Upper lobe of right lung (tissue), 1 donor: ENCODE measurements around the gene RBM20. TPM values are rescaled to one million over a fixed set of nuclear protein-coding genes. Genes with fewer than 3 reads are reported as not detected.
A peak's percentile ranks its signal among the peaks of the same experiment; 100 is the strongest.
"Not testable (repeated sequence)": the region's sequence is repeated elsewhere in the genome, so short reads cannot be mapped to it uniquely, and the experiment has no call there.

Experiments
- ATAC-seq: fragments of 200-7000 bp; cut with Tn5 transposase; one replicate; pipeline ENCODE4 v1.9.1; 2020; ENCODE audit warnings: mild to moderate bottlenecking, moderate library complexity
- DNase-seq: peaks from one replicate; pipeline ENCODE4 v3.0.0-alpha.2; 2020
- H3K27ac ChIP-seq: fragments of 200-600 bp; one replicate; pipeline ENCODE4 v1.8.0; 2022
- H3K27me3 ChIP-seq: fragments of 200-600 bp; one replicate; pipeline ENCODE4 v1.8.0; 2022; ENCODE audit warnings: mild to moderate bottlenecking
- H3K36me3 ChIP-seq: fragments of 200-600 bp; one replicate; pipeline ENCODE4 v1.8.0; 2022
- H3K4me1 ChIP-seq: fragments of 200-600 bp; one replicate; pipeline ENCODE4 v1.8.0; 2022
- H3K4me3 ChIP-seq: fragments of 200-600 bp; one replicate; pipeline ENCODE4 v1.8.0; 2022; ENCODE audit warnings: mild to moderate bottlenecking
- H3K9me3 ChIP-seq: fragments of 200-600 bp; one replicate; pipeline ENCODE4 v1.8.0; 2022
- intact Hi-C: fragments of 100-400 bp; cut with DNase I; formaldehyde crosslinking; loops from one replicate; pipeline ENCODE4 v1.11.0; 2022
- total RNA-seq: library from RNA; stranded (reverse); fragmentation: NEBNext Ultra II Directional; extraction: Animal tissue kit (Norgen Biotek cat#: 25700); gene quantifications from one replicate; pipeline ENCODE4 v1.2.1, GENCODE V29; 2021
- TF ChIP-seq, protein P1 (sequence below): fragments of 200-600 bp; IDR thresholded peaks from one replicate; pipeline ENCODE4 v1.8.0; 2022; ENCODE audit warnings: antibody characterized with exemption
- donor health status: DM: no; HTN: yes; CAD: no; lungs with severe emphysema.

Gene RBM20
- total RNA-seq, 1 donor from 2014 or later: 0.41 TPM

DNA sequence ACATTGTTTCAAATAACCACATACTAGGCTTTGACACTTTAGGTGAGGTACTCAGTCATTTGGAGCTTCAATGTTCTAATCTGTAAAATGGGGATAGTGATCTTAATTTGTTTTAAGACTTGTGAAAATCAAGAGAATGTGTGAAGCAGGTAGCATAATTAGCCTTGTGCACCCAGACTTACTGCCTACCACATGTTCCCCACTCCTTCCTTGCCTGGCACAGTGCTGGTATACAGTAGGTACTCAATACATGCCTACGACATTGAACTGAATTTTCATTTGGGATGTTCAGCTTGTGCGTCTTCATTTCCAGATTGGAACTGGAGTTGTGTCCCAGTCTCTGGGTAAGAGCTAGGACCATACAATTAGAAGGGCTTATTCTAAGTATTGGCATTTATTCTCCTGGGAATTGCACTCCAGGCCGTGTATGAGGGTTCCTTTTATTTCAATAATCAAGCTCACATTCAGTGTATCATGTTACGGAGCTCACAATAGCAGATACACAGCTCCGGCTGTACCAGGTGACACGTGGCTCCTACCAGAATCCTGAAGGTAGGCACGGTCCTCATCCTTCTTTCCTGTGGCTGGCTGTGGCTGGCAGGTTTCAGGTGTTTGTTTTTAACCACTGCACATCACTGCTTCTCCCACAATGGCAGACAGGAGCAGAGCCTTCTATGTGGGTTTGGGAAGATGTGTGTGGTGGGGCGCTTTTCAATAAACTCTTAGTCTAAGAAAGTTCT lies 118.1 kb downstream of the RBM20 start:
- ATAC-seq: no peak
- Histone ChIP-seq H3K9me3 (no peaks in the 10 kb centered on the region), H3K4me1 (no peaks in the 10 kb centered on the region), H3K36me3 (no peaks in the 10 kb centered on the region), H3K27me3 (peaks cover 30% of the 10 kb centered on the region), H3K27ac (no peak overlapping the region), H3K4me3 (no peak overlapping the region)
- TF ChIP-seq, protein P1, sequence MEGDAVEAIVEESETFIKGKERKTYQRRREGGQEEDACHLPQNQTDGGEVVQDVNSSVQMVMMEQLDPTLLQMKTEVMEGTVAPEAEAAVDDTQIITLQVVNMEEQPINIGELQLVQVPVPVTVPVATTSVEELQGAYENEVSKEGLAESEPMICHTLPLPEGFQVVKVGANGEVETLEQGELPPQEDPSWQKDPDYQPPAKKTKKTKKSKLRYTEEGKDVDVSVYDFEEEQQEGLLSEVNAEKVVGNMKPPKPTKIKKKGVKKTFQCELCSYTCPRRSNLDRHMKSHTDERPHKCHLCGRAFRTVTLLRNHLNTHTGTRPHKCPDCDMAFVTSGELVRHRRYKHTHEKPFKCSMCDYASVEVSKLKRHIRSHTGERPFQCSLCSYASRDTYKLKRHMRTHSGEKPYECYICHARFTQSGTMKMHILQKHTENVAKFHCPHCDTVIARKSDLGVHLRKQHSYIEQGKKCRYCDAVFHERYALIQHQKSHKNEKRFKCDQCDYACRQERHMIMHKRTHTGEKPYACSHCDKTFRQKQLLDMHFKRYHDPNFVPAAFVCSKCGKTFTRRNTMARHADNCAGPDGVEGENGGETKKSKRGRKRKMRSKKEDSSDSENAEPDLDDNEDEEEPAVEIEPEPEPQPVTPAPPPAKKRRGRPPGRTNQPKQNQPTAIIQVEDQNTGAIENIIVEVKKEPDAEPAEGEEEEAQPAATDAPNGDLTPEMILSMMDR: no peak
- intact Hi-C loops: no loop called here
- DNase-seq: no peak

DNA sequence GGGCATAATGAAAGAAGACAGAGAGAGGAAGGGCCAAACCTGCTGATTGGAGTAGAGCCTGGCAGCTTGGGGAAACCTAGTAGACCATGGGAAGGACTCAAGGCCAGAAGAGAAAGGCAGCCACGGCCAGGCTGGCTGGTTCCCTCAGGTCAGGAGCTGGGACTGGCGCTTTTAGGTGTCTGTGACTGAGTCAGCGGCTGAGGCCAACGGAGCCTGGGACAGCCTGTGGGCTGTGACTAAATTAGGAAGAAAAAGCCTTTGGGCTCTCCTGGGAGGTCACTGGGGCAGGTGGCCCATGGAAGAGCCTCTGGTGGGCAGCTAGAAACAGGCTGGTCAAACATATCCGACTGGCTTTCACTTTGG lies 118.7 kb downstream of the RBM20 start:
- no peaks in the 10 kb centered on the region for H3K9me3 ChIP-seq
- H3K27ac ChIP-seq: no peak overlapping the region
- no peaks in the 10 kb centered on the region for H3K36me3 ChIP-seq
- ATAC-seq: no peak
- intact Hi-C loops: no loop called here
- H3K27me3 ChIP-seq: peaks cover 28% of the 10 kb centered on the region
- no peaks in the 10 kb centered on the region for H3K4me1 ChIP-seq
- no peak for DNase-seq
- H3K4me3 ChIP-seq: no peak overlapping the region
- TF ChIP-seq, protein P1: no peak

- H3K36me3 ChIP-seq: no peaks in the 10 kb centered on the region
- H3K4me3 ChIP-seq: no peak overlapping the region
- TF ChIP-seq, protein P1: no peak
- ATAC-seq: peak; percentile 34
- H3K9me3 ChIP-seq: no peaks in the 10 kb centered on the region
- no peak overlapping the region for H3K27ac ChIP-seq
- intact Hi-C loops: no loop called here
- peaks cover 25% of the 10 kb centered on the region for H3K27me3 ChIP-seq
- no peak for DNase-seq
- no peaks in the 10 kb centered on the region for H3K4me1 ChIP-seq
Observed at GRCh38 chr10:110764378-110764777, 120.2 kb downstream of the RBM20 start.

DNA sequence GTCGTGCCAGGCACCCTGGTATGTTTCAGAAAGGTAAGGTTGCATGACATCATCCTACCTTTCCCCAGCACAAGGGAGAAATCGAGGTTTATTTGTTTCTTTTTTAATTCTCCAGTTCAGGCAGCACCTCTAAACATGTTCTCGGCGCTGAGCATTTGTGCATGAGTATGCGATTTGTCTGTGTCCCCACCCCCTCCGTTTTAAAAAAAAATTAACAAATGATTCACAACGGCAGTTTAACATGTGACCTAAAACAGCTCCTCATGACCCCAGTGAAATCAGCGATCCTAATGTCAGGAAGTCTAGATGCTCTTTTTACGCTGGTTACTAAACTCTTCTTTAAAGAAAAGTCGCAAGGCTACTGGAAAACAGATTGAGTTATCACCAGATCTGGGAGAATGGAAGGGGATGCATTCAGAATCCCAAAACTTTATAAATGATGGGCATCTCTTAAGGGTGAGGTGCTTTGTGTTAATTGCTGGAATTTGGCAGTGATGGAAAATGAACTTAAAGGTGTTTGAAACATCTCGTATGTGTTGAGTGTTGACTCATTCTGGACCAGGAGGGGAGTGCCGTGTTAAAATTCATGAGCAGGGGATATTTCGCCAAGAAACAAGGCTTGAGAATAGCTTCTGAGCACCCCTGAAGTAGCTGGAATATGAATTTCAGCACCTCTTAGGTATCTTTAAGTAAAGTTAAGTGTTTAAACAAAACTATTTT lies 120.8 kb downstream of the RBM20 start:
- DNase-seq (no peak), ATAC-seq (no peak)
- Histone ChIP-seq H3K4me1 (no peaks in the 10 kb centered on the region), H3K36me3 (no peaks in the 10 kb centered on the region), H3K9me3 (no peaks in the 10 kb centered on the region), H3K27me3 (peaks cover 25% of the 10 kb centered on the region), H3K27ac (no peak overlapping the region), H3K4me3 (no peak overlapping the region)
- intact Hi-C loops: no loop called here
- TF ChIP-seq, protein P1: no peak

DNA sequence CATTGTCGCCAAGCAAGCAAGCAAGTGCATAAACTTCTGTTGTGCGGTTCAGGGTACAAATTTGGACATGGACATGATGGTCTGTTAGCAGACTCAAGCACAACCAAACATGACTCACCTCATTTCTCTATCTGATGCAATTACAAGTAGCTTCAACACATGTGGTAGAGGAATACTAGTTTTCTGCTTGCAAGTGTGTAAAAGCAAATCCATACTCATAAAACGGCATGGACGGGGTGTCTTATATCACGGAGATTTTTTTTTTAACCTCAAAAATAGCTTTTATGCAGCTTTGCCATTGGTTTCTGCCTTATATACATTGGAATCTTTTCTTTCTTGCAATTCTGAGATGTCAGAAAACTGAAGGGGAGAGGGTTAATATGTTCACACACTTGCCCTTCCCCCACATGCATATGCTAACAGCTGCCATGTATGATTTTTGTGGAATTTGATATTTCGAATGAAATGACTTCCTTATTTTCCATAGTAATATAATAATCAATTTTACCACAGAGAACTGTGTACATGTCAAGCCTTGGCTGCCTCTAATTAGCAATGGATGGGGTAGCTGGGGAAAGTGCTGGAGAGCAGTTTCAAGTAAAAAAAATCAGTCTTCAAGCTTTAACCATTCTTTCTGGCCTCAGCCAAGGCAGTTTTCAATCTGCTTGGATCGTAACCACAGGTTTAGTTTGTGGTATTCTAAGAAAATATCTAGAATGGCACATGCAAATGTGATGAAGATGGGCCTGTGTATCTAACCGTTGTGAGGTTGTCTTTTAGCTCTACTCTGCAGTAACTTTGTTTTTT lies 121.6 kb downstream of the RBM20 start:
- ATAC-seq: peak; percentile 89
- peaks cover 25% of the 10 kb centered on the region for H3K27me3 ChIP-seq

DNA sequence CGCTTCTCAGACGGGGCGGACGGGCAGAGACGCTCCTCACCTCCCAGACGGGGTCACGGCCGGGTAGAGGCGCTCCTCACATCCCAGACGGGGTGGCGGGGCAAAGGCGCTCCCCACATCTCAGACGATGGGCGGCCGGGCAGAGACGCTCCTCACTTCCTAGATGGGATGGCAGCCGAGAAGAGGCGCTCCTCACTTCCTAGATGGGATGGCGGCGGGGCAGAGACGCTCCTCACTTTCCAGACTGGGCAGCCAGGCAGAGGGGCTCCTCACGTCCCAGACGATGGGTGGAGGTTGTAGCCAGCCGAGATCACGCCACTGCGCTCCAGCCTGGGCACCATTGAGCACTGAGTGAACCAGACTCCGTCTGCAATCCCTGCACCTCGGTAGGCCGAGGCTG lies 123.5 kb downstream of the RBM20 start:
- H3K27ac ChIP-seq, H3K4me3 ChIP-seq, ATAC-seq, intact Hi-C loops, H3K4me1 ChIP-seq, H3K36me3 ChIP-seq, H3K9me3 ChIP-seq, DNase-seq: not testable (repeated sequence)
- H3K27me3 ChIP-seq: peaks cover 11% of the 10 kb centered on the region

More for the DNA sequence above, 121.6 kb downstream of the RBM20 start:
- intact Hi-C loops: no loop called here
- Histone ChIP-seq H3K36me3 (no peaks in the 10 kb centered on the region), H3K4me1 (no peaks in the 10 kb centered on the region), H3K4me3 (no peak overlapping the region), H3K9me3 (no peaks in the 10 kb centered on the region), H3K27ac (no peak overlapping the region)
- DNase-seq: no peak
- TF ChIP-seq, protein P1: no peak
